Body of pancreas (tissue), 4 donors: Measurements from ENCODE around the gene ITGAX.

Experiments used
- POLR2A ChIP-seq, 3 donors: fragments of 450-650 bp; IDR thresholded peaks; one replicate each; pipeline ENCODE4 v1.6.1; 2016; ENCODE audit warnings: antibody characterized with exemption in 3 of 3, mild to moderate bottlenecking in 2 of 3
- TF ChIP-seq, protein P1 (sequence below), 7 experiments: fragments of 450-650 bp in 4 of 7; fragments of 200-600 bp in 3 of 7; sonication (generic) in 3 of 7; IDR thresholded peaks; one replicate each; pipeline ENCODE4 v1.5.1; 2016 to 2019; ENCODE audit warnings: antibody characterized with exemption in 7 of 7

DNA sequence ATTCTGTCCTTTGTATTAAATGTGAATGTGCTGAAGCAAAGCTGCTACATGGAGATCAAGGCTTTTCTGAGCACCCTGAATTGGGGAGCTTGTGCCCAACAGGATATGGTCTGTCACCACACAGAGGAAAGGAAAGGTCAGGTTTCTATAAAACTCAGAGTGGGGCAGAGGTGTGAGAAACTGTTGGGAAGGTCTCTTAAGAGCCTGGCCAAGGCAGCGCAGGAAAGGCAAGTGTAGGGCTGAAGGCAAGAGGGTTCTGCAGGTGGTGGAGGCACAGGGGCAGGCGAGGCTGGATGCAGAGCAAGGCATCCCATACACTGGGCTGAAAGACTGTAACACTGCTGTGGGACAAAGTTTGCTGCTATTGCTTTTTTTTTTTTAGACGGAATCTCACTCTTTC, 65.1 kb downstream of the ITGAX start:
- TF ChIP-seq, protein P1, sequence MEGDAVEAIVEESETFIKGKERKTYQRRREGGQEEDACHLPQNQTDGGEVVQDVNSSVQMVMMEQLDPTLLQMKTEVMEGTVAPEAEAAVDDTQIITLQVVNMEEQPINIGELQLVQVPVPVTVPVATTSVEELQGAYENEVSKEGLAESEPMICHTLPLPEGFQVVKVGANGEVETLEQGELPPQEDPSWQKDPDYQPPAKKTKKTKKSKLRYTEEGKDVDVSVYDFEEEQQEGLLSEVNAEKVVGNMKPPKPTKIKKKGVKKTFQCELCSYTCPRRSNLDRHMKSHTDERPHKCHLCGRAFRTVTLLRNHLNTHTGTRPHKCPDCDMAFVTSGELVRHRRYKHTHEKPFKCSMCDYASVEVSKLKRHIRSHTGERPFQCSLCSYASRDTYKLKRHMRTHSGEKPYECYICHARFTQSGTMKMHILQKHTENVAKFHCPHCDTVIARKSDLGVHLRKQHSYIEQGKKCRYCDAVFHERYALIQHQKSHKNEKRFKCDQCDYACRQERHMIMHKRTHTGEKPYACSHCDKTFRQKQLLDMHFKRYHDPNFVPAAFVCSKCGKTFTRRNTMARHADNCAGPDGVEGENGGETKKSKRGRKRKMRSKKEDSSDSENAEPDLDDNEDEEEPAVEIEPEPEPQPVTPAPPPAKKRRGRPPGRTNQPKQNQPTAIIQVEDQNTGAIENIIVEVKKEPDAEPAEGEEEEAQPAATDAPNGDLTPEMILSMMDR (IDR thresholded peaks at IDR 0.05), result no peak
- no peak for TF ChIP-seq POLR2A (IDR thresholded peaks at IDR 0.05)
